Nephron (organoid): ENCODE data around the gene SLC9A9.
"Not testable (repeated sequence)": the region's sequence is repeated elsewhere in the genome, so short reads cannot be mapped to it uniquely, and the experiment has no call there.

ENCODE experiments used
- H3K27ac Mint-ChIP-seq, 3 experiments: 2 replicates each; pipeline ENCODE4 v1.8.0; 2020; ENCODE audit warnings: mixed read lengths in 3 of 3, mild to moderate bottlenecking in 2 of 3, moderate library complexity in 1 of 3
- H3K27me3 Mint-ChIP-seq: 2 replicates; pipeline ENCODE4 v1.8.0; 2021; ENCODE audit warnings: low read depth, mild to moderate bottlenecking, moderate library complexity, mixed read lengths
- H3K36me3 Mint-ChIP-seq: 2 replicates; pipeline ENCODE4 v1.8.0; 2020; ENCODE audit warnings: low read depth, mixed read lengths
- H3K4me1 Mint-ChIP-seq: 2 replicates; pipeline ENCODE4 v1.8.0; 2020; ENCODE audit warnings: mixed read lengths
- H3K4me3 Mint-ChIP-seq, 3 experiments: 2 replicates each; pipeline ENCODE4 v1.8.0; 2020; ENCODE audit warnings: mild to moderate bottlenecking in 3 of 3, mixed read lengths in 3 of 3, moderate library complexity in 2 of 3
- H3K9me3 Mint-ChIP-seq: 2 replicates; pipeline ENCODE4 v1.8.0; 2020; ENCODE audit warnings: mixed read lengths
- TF ChIP-seq, protein P1 (sequence below), 3 experiments: fragments of 200-600 bp; sonication (generic); IDR thresholded peaks; one replicate each; pipeline ENCODE4 v1.5.0; 2021; ENCODE audit warnings: antibody characterized with exemption in 3 of 3; ENCODE audit not compliant: unreplicated experiment in 3 of 3

SLC9A9 gene

GRCh38 chr3:143811602-143812001 lies 36.7 kb downstream of the SLC9A9 start:
- H3K27me3 Mint-ChIP-seq, result peaks cover 3% of the 10 kb centered on the region
- peaks cover 2% of the 10 kb centered on the region for H3K9me3 Mint-ChIP-seq
- H3K4me3 Mint-ChIP-seq, result no peak overlapping the region
- H3K27ac Mint-ChIP-seq, result no peak overlapping the region
- TF ChIP-seq, protein P1, sequence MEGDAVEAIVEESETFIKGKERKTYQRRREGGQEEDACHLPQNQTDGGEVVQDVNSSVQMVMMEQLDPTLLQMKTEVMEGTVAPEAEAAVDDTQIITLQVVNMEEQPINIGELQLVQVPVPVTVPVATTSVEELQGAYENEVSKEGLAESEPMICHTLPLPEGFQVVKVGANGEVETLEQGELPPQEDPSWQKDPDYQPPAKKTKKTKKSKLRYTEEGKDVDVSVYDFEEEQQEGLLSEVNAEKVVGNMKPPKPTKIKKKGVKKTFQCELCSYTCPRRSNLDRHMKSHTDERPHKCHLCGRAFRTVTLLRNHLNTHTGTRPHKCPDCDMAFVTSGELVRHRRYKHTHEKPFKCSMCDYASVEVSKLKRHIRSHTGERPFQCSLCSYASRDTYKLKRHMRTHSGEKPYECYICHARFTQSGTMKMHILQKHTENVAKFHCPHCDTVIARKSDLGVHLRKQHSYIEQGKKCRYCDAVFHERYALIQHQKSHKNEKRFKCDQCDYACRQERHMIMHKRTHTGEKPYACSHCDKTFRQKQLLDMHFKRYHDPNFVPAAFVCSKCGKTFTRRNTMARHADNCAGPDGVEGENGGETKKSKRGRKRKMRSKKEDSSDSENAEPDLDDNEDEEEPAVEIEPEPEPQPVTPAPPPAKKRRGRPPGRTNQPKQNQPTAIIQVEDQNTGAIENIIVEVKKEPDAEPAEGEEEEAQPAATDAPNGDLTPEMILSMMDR (IDR thresholded peaks at IDR 0.05; ENCODE audit: unreplicated experiment in 3 of 3), result no peak
- H3K4me1 Mint-ChIP-seq, result peaks cover 20% of the 10 kb centered on the region
- peaks cover 4% of the 10 kb centered on the region for H3K36me3 Mint-ChIP-seq

DNA sequence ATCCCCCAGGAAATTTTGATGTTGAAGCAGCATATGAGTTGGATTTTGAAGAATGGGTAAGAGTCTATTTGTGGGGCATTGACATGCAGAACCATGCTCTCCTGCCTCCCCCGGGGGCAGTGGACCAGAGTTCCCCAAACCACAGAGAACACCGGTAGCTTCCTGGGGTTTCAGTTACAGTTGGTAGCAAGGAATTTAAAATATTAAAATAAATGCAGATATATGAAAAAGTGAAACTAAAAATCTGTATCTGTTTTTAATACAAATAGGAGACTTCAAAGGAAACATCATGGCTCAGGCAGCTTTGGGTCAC lies 37.4 kb downstream of the SLC9A9 start:
- Mint-ChIP-seq H3K27me3 (peaks cover 3% of the 10 kb centered on the region), H3K9me3 (no peaks in the 10 kb centered on the region), H3K36me3 (peaks cover 4% of the 10 kb centered on the region), H3K4me3 (peak overlapping the region in 1 of 3 experiments; percentile 5), H3K4me1 (peaks cover 26% of the 10 kb centered on the region), H3K27ac (peak overlapping the region; percentile 34 to 92 (median 92))
- TF ChIP-seq, protein P1 (IDR thresholded peaks at IDR 0.05; ENCODE audit: unreplicated experiment in 3 of 3), result no peak

GRCh38 chr3:143810166-143810952 lies 37.9 kb downstream of the SLC9A9 start:
- H3K36me3 Mint-ChIP-seq, result peaks cover 4% of the 10 kb centered on the region
- peak overlapping the region; percentile 34 to 92 (median 92) for H3K27ac Mint-ChIP-seq
- no peaks in the 10 kb centered on the region for H3K9me3 Mint-ChIP-seq
- peaks cover 28% of the 10 kb centered on the region for H3K4me1 Mint-ChIP-seq
- TF ChIP-seq, protein P1 (IDR thresholded peaks at IDR 0.05; ENCODE audit: unreplicated experiment in 3 of 3), result no peak
- H3K27me3 Mint-ChIP-seq, result peaks cover 3% of the 10 kb centered on the region
- peak overlapping the region in 1 of 3 experiments; percentile 5 for H3K4me3 Mint-ChIP-seq

- no peaks in the 10 kb centered on the region for H3K36me3 Mint-ChIP-seq
- H3K27ac Mint-ChIP-seq, result peak overlapping the region; percentile 83 to 97 (median 92)
- no peaks in the 10 kb centered on the region for H3K9me3 Mint-ChIP-seq
- no peaks in the 10 kb centered on the region for H3K27me3 Mint-ChIP-seq
- TF ChIP-seq, protein P1 (IDR thresholded peaks at IDR 0.05; ENCODE audit: unreplicated experiment in 3 of 3), result no peak
- H3K4me3 Mint-ChIP-seq, result peak overlapping the region in 2 of 3 experiments; percentile 36 to 64
- H3K4me1 Mint-ChIP-seq, result peaks cover 28% of the 10 kb centered on the region
These were observed 39.1 kb downstream of the SLC9A9 start for GRCh38 chr3:143809121-143809621.

GRCh38 chr3:143808030-143808429 lies 40.2 kb downstream of the SLC9A9 start:
- Mint-ChIP-seq H3K27ac (no peak overlapping the region), H3K36me3 (no peaks in the 10 kb centered on the region), H3K9me3 (no peaks in the 10 kb centered on the region), H3K4me3 (no peak overlapping the region), H3K27me3 (no peaks in the 10 kb centered on the region), H3K4me1 (peaks cover 28% of the 10 kb centered on the region)
- TF ChIP-seq, protein P1 (IDR thresholded peaks at IDR 0.05; ENCODE audit: unreplicated experiment in 3 of 3), result no peak

DNA sequence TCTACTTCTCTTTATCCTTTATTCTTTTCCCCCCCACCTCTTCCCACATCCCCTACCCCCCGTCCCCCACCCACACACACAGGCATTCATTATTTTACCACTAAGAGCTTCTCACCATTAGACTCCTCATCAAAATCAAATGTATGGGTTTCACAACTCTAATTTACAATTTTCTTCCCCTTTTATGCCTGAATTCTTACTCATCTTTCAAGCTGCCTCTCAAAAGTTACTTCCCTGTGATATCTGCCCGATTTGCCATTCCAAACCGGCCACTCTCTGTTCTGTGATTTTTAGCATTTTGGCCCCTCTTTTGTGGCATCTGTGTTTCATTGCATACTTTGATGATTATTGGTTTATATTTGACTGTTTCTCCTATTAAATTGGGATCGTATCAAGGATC lies 42.2 kb downstream of the SLC9A9 start:
- no peaks in the 10 kb centered on the region for H3K27me3 Mint-ChIP-seq
- H3K4me1 Mint-ChIP-seq, result peaks cover 28% of the 10 kb centered on the region
- H3K4me3 Mint-ChIP-seq, result no peak overlapping the region
- no peaks in the 10 kb centered on the region for H3K36me3 Mint-ChIP-seq
- peak overlapping the region in 1 of 3 experiments; percentile 48 for H3K27ac Mint-ChIP-seq
- TF ChIP-seq, protein P1 (IDR thresholded peaks at IDR 0.05; ENCODE audit: unreplicated experiment in 3 of 3), result no peak
- no peaks in the 10 kb centered on the region for H3K9me3 Mint-ChIP-seq

DNA sequence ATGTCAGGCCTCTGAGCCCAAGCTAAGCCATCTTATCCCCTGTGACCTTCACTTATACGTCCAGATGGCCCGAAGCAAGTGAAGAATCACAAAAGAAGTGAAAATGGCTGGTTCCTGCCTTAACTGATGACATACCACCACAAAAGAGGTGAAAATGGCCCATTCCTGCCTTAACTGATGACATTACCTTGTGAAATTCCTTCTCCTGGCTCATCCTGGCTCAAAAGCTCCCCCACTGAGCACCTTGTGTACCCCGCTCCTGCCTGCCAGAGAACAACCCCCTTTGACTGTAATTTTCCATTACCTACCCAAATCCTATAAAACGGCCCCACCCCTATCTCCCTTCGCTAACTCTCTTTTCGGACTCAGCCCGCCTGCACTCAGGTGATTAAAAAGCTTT lies 42.8 kb downstream of the SLC9A9 start:
- Mint-ChIP-seq H3K27ac (peak overlapping the region in 1 of 3 experiments; percentile 48), H3K4me1 (peaks cover 23% of the 10 kb centered on the region)
- H3K27me3 Mint-ChIP-seq, H3K36me3 Mint-ChIP-seq, H3K4me3 Mint-ChIP-seq, H3K9me3 Mint-ChIP-seq: not testable (repeated sequence)

DNA sequence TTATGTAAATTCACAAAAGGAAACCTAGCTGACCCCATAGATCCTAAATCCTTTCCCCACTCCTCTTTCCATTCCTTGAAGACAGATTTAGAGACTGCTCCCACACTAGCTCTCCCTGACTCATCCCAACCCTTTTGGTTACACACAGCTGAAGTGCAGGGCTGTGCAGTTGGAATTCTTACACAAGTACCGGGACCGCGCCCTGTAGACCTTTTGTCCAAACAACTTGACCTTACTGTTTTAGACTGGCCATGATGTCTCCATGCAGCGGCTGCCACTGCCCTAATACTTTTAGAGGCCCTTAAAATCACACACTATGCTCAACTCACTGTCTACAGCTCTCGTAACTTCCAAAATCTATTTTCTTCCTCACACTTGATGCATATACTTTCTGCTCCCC lies 47.2 kb downstream of the SLC9A9 start:
- not testable (repeated sequence) for H3K4me3 Mint-ChIP-seq, H3K4me1 Mint-ChIP-seq, H3K36me3 Mint-ChIP-seq, H3K9me3 Mint-ChIP-seq, H3K27ac Mint-ChIP-seq, H3K27me3 Mint-ChIP-seq
